GM12878 (cell line): ENCODE measurements around the gene BGLAP.

ENCODE experiments used
- EZH2 ChIP-seq: IDR thresholded peaks from 2 replicates; pipeline ENCODE4 v1.6.1; 2012; ENCODE audit warnings: low read depth, mild to moderate bottlenecking, control low read depth, inconsistent platforms, low read length, borderline replicate concordance; ENCODE audit not compliant: control insufficient read depth
- HCFC1 ChIP-seq: fragments of 150-350 bp; IDR thresholded peaks from 2 replicates; pipeline ENCODE4 v1.6.1; 2014; ENCODE audit warnings: low read length

- TF ChIP-seq EZH2 (no peak), HCFC1 (no peak)
Observed at GRCh38 chr1:156226116-156226538, 15.9 kb upstream of the BGLAP start.
